DMS79 (cell line): ENCODE measurements around the gene NHEJ1.
A peak's percentile ranks its signal among the peaks of the same experiment; 100 is the strongest.

Source experiments
- DNase-seq: peaks from one replicate; lab custom pipeline; 2025; lab: John Stamatoyannopoulos, UW

NHEJ1 gene

DNA sequence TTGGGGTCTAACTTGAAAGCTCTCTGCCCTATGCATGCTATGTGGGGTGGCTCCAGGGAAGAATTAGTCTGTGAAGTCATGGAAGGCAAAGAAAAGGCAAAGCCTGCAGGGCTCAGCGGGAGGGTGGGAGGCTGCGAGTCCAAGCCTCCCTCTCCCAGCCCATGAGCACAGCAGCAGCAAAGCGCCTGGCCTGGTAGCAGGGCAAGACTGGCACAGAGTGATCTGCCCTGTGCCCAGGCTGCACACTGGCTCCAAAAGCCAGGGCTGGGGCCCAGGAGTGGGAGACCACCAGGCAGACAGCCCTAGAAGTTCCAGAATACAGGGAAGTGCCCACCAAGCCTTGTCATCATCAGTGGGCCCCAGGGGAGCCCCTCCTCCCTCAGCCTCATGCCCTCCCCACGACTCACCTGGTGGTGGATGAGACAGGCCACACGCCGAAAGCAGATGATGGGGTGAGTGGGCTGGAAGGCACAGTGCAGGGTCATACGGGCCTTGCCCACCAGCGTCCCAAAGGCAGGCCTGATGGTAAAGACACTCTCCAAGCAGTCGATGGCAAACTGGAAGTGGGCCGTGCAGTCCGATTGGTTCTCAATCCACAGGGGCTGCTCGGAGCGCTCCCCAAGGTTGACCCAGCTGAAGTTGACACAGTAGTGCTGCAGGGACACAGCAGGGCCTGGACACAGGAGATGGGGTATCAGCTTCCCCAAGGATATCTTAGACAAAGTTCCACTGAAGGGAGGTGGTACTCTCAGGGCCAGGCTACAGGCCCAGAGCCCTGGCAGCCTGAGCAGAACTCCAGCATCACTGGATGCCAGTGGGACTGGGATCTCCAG, 131.4 kb downstream of the NHEJ1 start:
- no peak for DNase-seq

DNA sequence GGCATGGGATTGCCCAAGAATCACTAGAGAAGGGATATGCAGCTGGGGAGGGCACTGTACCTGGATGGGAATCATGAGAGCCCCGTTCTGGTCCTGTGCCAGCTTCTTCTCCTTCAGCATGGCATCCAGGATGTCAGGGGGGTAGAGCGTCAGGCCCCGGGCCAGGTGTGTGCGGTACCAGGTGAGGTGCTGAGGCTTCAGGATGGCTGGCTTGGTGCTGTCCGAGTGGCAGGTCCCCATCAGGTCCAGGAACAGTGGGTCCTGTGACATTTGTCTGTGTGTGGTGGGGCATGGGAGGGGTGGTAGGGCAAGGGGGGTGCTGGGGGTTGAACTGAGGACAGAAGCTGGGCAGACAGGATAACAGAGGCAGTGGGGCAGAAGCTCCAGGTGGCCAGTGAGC, 132.5 kb downstream of the NHEJ1 start:
- peak; percentile 6 for DNase-seq

DNA sequence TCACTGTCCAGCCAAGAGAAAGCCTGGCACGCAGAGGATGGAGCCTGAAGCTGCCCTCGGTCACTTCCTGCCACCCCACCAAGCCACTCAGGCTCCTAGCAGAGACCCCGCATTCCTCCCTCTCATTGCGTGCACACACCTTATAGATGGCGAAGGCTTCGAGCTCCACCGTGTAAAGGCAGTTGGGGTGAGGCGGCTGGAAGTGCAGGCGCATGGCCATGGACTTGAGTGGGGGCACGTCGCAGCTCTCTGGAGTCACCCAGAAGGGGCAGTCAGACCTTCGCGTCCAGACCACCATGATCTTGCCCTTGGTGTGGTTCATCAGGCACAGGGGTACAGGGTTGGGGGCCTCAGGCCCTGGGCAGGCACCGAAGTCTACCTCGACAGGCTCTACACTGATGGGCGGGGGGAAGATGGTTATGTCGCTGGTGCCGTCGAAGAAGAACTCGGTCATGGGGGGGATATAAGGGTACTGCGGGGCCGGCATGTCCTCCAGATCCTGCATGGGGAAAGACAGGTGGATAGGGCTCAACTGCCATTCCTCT, 133.0 kb downstream of the NHEJ1 start:
- no peak for DNase-seq

DNA sequence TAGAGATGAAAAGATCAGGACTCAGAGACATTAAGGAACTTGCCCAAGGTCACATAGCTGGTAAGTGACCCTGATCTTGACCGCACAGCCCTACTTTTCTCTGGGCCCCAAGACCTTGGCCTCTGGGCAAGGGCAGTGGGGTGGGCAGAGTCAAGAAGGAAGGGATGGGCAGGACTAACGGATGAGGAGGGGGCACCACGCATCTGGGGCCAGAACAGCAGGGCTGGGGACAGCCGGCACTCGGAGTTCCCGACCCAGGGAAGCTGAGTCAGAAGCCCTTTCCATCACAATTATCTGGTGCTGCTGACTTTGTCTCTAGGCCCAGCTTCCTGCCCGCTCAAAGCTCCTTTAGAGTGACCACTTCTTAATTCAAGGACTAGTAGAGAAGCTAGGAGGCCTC, 133.7 kb downstream of the NHEJ1 start:
- no peak for DNase-seq

GRCh38 chr2:219025637-219026585, 134.7 kb downstream of the NHEJ1 start:
- no peak for DNase-seq
